AG04450 (cell line): Measurements from ENCODE around the gene CYP24A1. TPM values are rescaled to one million over a fixed set of nuclear protein-coding genes. Genes with fewer than 3 reads are reported as not detected.

Experiments
- CTCF ChIA-PET: fragments of 300-600, 350-600 bp; formaldehyde crosslinking; extraction: SDS; loops from one replicate; lab custom pipeline; 2022; ENCODE audit warnings: antibody characterized with exemption, inconsistent platforms; lab: Charles Lee
- POLR2A ChIA-PET: fragments of 350-600 bp; formaldehyde crosslinking; extraction: SDS; loops from one replicate; lab custom pipeline; 2021; ENCODE audit warnings: antibody characterized with exemption, inconsistent platforms; lab: Yijun Ruan, JAX
- DNase-seq: peaks from one replicate; pipeline ENCODE4 v3.0.0-alpha.2; 2011; ENCODE audit warnings: low read depth, low spot score
- H3K27ac ChIP-seq: one replicate; pipeline ENCODE4 v1.5.1; 2012; ENCODE audit warnings: low read depth, low read length, control low read depth
- H3K27me3 ChIP-seq: one replicate; pipeline ENCODE4 v1.6.0; 2012; ENCODE audit warnings: low read length; ENCODE audit not compliant: control insufficient read depth, insufficient read depth
- H3K4me3 ChIP-seq: 2 replicates; pipeline ENCODE4 v1.5.1; 2011; ENCODE audit warnings: mild to moderate bottlenecking, low read depth, low read length, control low read depth
- H3K9me3 ChIP-seq: 2 replicates; pipeline ENCODE4 v1.5.1; 2012; ENCODE audit warnings: low read length; ENCODE audit not compliant: control insufficient read depth, insufficient read depth
- polyA plus RNA-seq: library from polyadenylated mRNA; depleted of rRNA; stranded (reverse); fragments of >200 nt; gene quantifications from 2 replicates; pipeline ENCODE4 v1.2.3, GENCODE V29; 2011
- TF ChIP-seq, protein P1 (sequence below): IDR thresholded peaks from 2 replicates; pipeline ENCODE4 v1.5.1; 2011; ENCODE audit warnings: low read depth, low read length, control low read depth, inconsistent platforms

Gene CYP24A1
- polyA plus RNA-seq, 1 experiment, result 2.1 TPM

DNA sequence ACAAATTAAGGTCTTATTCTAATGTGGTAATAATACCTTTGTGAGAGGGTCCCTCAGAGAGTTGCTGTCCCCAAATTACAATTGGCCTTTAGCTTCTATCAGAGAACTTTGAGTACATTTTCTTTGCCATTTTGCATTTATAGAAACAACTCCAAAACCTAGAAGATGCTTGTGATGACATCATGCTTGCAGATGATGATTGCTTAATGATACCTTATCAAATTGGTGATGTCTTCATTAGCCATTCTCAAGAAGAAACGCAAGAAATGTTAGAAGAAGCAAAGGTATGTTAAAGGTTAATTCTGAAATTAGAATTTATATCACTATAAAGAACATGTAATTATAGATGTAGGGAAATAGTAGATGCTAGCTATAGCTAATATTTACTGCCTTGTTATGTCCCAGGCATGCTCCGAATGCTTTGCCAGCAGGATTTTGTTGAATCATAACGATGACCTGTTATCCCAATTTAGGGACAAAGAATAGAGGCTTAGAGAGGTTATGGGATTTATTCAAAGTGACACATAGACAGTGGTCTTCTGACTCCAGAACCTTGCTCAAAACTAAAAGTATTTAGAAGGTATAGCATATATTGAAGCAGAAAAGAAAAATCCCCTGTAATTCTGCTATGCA lies 41.5 kb upstream of the CYP24A1 start:
- DNase-seq, result no peak
- POLR2A ChIA-PET, result interaction anchor here (0.6 kb wide), 1 partner anchor 94 kb away, joined by 3 read pairs; no protein-coding TSS in a partner anchor

GRCh38 chr20:54214566-54214965 lies 40.8 kb upstream of the CYP24A1 start:
- TF ChIP-seq, protein P1, sequence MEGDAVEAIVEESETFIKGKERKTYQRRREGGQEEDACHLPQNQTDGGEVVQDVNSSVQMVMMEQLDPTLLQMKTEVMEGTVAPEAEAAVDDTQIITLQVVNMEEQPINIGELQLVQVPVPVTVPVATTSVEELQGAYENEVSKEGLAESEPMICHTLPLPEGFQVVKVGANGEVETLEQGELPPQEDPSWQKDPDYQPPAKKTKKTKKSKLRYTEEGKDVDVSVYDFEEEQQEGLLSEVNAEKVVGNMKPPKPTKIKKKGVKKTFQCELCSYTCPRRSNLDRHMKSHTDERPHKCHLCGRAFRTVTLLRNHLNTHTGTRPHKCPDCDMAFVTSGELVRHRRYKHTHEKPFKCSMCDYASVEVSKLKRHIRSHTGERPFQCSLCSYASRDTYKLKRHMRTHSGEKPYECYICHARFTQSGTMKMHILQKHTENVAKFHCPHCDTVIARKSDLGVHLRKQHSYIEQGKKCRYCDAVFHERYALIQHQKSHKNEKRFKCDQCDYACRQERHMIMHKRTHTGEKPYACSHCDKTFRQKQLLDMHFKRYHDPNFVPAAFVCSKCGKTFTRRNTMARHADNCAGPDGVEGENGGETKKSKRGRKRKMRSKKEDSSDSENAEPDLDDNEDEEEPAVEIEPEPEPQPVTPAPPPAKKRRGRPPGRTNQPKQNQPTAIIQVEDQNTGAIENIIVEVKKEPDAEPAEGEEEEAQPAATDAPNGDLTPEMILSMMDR, result no peak
- DNase-seq, result no peak
- ChIA-PET CTCF (interaction anchor here (0.8 to 3.4 kb wide), 9 partner anchors 8 to 435 kb away, joined by 3 to 20 read pairs (median 8); no protein-coding TSS in a partner anchor), POLR2A (interaction anchor here (0.6 kb wide), 1 partner anchor 93 kb away, joined by 3 read pairs; no protein-coding TSS in a partner anchor)
- no peak overlapping the region for H3K27ac ChIP-seq
- no peaks in the 10 kb centered on the region for H3K9me3 ChIP-seq
- H3K27me3 ChIP-seq, result no peaks in the 10 kb centered on the region
- H3K4me3 ChIP-seq, result no peak overlapping the region

More for the DNA sequence above, 41.5 kb upstream of the CYP24A1 start:
- Histone ChIP-seq H3K9me3 (no peaks in the 10 kb centered on the region), H3K4me3 (no peak overlapping the region), H3K27me3 (no peaks in the 10 kb centered on the region), H3K27ac (no peak overlapping the region)
- TF ChIP-seq, protein P1, result no peak
- CTCF ChIA-PET, result interaction anchor here (0.7 to 3.4 kb wide), 4 partner anchors 15 to 432 kb away, joined by 3 to 20 read pairs (median 13); no protein-coding TSS in a partner anchor

DNA sequence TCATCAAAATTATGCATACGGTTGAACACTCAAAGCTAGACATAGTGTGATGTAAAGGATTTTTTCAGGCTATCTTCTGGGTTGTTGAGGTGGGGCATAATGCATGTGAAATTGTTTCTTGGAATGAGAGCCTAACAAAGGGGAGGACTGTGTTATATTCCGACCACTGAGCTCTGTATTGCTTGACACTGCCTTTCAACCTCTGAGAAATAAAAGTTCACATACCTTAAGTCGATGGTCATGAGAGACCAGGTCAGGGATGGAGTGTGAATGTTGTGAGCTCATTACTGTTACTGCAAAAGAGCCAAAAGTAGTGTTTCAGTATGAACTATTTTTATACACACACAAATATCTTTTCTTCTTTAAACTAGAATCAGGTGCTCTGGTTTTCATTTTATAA lies 39.1 kb upstream of the CYP24A1 start:
- ChIA-PET CTCF (interaction anchor here (0.9 to 3.4 kb wide), 9 partner anchors 8 to 456 kb away, joined by 3 to 20 read pairs (median 6); no protein-coding TSS in a partner anchor), POLR2A (no interaction called here)
- DNase-seq, result no peak
- H3K9me3 ChIP-seq, result no peaks in the 10 kb centered on the region
- H3K4me3 ChIP-seq, result no peak overlapping the region
- TF ChIP-seq, protein P1, result no peak
- H3K27ac ChIP-seq, result no peak overlapping the region
- H3K27me3 ChIP-seq, result no peaks in the 10 kb centered on the region

DNA sequence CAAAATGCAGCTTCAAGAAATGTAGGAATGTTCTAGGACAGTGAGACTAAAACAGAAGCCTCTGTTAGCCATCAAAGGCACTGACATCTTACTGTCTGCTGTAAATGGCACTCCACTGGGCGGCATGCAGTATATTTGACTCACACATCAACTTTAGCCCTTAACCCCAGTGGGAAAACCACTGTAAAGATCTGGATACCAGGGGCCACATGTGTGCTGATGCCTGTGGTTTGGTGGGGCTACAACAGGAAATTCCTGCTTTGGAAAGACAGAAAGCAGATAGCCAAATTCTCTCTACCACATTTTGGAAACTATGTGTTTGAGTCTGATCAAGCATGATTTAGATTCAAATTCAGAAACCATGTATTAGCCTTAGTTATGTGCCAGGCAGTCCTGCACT lies 38.4 kb upstream of the CYP24A1 start:
- DNase-seq, result no peak
- H3K4me3 ChIP-seq, result no peak overlapping the region
- H3K27me3 ChIP-seq, result no peaks in the 10 kb centered on the region
- H3K9me3 ChIP-seq, result no peaks in the 10 kb centered on the region
- TF ChIP-seq, protein P1, result no peak
- CTCF ChIA-PET, result interaction anchor here (1.2 to 5.8 kb wide), 5 partner anchors 12 to 457 kb away, joined by 3 to 38 read pairs (median 6); no protein-coding TSS in a partner anchor
- POLR2A ChIA-PET, result interaction anchor here (0.6 kb wide), 1 partner anchor 90 kb away, joined by 6 read pairs; no protein-coding TSS in a partner anchor
- no peak overlapping the region for H3K27ac ChIP-seq
